Inflammatory macrophage treated with lipopolysaccharide for 1 hour (primary cell): ENCODE data around the gene CAPRIN2.

Source experiments
- DNase-seq, 2 donors: peaks; one replicate each; pipeline ENCODE4 v3.0.0-alpha.2; 2020 to 2022

Gene CAPRIN2

GRCh38 chr12:30754750-30755394 is at the start of gene CAPRIN2:
Gene CAPRIN2, minus strand, starts transcription at chr12:30754951. Its CDS starts 1,431 bp downstream, at chr12:30753520.
- DNase-seq = peak; percentile 83 to 93

GRCh38 chr12:30797689-30798088 is 42.9 kb upstream of the CAPRIN2 start:
- no peak for DNase-seq

GRCh38 chr12:30796891-30797371 is 42.2 kb upstream of the CAPRIN2 start:
- DNase-seq = no peak

- no peak for DNase-seq
Observed at GRCh38 chr12:30796313-30796780, 41.6 kb upstream of the CAPRIN2 start.

GRCh38 chr12:30795410-30796312 is 40.9 kb upstream of the CAPRIN2 start:
- peak; percentile 12 to 25 for DNase-seq

GRCh38 chr12:30794591-30795409 is 40.0 kb upstream of the CAPRIN2 start:
- peak in 1 of 2 donors; percentile 8 for DNase-seq

GRCh38 chr12:30794020-30794419 is 39.3 kb upstream of the CAPRIN2 start:
- DNase-seq = no peak

- no peak for DNase-seq
Observed at GRCh38 chr12:30792648-30793499, 38.1 kb upstream of the CAPRIN2 start.

- no peak for DNase-seq
Observed at GRCh38 chr12:30792085-30792484, 37.3 kb upstream of the CAPRIN2 start.

- DNase-seq = no peak
Observed at GRCh38 chr12:30788754-30789153, 34.0 kb upstream of the CAPRIN2 start.

GRCh38 chr12:30785630-30786029 is 30.9 kb upstream of the CAPRIN2 start:
- DNase-seq = no peak

- DNase-seq = no peak
Observed at GRCh38 chr12:30784508-30784907, 29.8 kb upstream of the CAPRIN2 start.

GRCh38 chr12:30783946-30784345 is 29.2 kb upstream of the CAPRIN2 start:
- DNase-seq = no peak

GRCh38 chr12:30782316-30783173 is 27.8 kb upstream of the CAPRIN2 start:
- DNase-seq = no peak

- no peak for DNase-seq
Observed at GRCh38 chr12:30779578-30779977, 24.8 kb upstream of the CAPRIN2 start.

- no peak for DNase-seq
Observed at GRCh38 chr12:30779178-30779577, 24.4 kb upstream of the CAPRIN2 start.

- no peak for DNase-seq
Observed at GRCh38 chr12:30774599-30774998, 19.8 kb upstream of the CAPRIN2 start.

- no peak for DNase-seq
Observed at GRCh38 chr12:30769802-30770201, 15.1 kb upstream of the CAPRIN2 start.

GRCh38 chr12:30764251-30764650 is 9.5 kb upstream of the CAPRIN2 start:
- DNase-seq = no peak

GRCh38 chr12:30763053-30763452 is 8.3 kb upstream of the CAPRIN2 start:
- DNase-seq = no peak

GRCh38 chr12:30761730-30762129 is 7.0 kb upstream of the CAPRIN2 start:
- DNase-seq = no peak
